Keratinocyte (primary cell): ENCODE results near the gene MSI2.

ENCODE experiments used
- EZH2 ChIP-seq: IDR thresholded peaks from one replicate; pipeline ENCODE4 v1.6.1; 2012; ENCODE audit warnings: inconsistent platforms, mild to moderate bottlenecking, low read length, moderate library complexity
- TF ChIP-seq, protein P1 (sequence below), 3 experiments: IDR thresholded peaks in 1 of 3; conservative IDR thresholded peaks in 1 of 3; optimal IDR thresholded peaks in 1 of 3; 2 replicates in 2 of 3; 3 replicates in 1 of 3; pipeline versions ENCODE3 to v1.5.1; 2011; ENCODE audit warnings: low read length in 3 of 3, mild to moderate bottlenecking in 3 of 3, moderate library complexity in 2 of 3, control low read depth in 1 of 3, inconsistent platforms in 1 of 3; ENCODE audit not compliant: insufficient read depth in 2 of 3; ENCODE audit errors: extremely low read depth in 1 of 3

DNA sequence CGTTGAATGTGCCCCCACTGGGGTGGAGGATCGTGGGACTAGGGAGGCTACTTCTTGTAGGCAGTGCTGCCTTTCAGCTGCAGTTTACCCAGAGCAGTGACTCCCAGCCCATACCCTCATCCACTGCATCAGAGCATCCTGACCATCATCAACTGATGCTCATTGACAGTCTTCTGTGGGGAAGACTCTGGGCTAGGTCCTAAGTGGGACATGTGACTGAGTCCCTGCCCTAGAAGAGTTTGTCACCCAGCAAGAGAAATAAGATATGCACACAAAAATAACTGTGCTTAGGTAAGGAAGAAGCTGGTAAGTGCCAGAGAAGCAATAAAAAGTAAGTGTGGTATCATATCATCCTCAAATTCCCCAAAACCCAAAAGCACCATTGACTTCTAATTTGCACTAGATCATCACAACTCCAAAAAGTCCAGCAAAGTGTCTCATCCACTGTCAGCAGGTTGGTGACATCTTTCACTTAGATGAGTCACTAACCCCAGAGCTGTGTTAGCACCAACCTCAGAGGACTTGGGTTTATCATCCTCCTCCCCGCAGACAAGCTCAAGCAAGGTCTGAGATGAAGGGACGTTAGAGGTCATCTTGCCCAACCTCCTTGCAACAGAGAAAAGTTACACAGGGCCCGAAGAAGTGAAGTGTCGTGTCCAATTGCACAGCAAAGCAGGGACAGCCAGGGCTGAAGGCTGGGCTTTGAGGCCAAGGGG is 389.8 kb downstream of the MSI2 start:
- TF ChIP-seq, protein P1, sequence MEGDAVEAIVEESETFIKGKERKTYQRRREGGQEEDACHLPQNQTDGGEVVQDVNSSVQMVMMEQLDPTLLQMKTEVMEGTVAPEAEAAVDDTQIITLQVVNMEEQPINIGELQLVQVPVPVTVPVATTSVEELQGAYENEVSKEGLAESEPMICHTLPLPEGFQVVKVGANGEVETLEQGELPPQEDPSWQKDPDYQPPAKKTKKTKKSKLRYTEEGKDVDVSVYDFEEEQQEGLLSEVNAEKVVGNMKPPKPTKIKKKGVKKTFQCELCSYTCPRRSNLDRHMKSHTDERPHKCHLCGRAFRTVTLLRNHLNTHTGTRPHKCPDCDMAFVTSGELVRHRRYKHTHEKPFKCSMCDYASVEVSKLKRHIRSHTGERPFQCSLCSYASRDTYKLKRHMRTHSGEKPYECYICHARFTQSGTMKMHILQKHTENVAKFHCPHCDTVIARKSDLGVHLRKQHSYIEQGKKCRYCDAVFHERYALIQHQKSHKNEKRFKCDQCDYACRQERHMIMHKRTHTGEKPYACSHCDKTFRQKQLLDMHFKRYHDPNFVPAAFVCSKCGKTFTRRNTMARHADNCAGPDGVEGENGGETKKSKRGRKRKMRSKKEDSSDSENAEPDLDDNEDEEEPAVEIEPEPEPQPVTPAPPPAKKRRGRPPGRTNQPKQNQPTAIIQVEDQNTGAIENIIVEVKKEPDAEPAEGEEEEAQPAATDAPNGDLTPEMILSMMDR (optimal IDR thresholded peaks at IDR 0.05 in 1 of 3, IDR thresholded peaks at IDR 0.05 in 1 of 3, conservative IDR thresholded peaks at IDR 0.05 in 1 of 3; ENCODE audit: extremely low read depth in 1 of 3, insufficient read depth in 2 of 3, low read length in 3 of 3) = no peak
- no peak for TF ChIP-seq EZH2
